AG09319 (cell line): ENCODE results near the gene AKAP12.

Experiments
- DNase-seq: peaks from one replicate; pipeline ENCODE4 v3.0.0-alpha.2; 2010; ENCODE audit warnings: low read depth; ENCODE audit errors: extremely low read depth
- CTCF ChIP-seq: IDR thresholded peaks from 2 replicates; pipeline ENCODE4 v1.5.1; 2011; ENCODE audit warnings: low read depth, mild to moderate bottlenecking, inconsistent platforms, low read length, moderate library complexity

Gene AKAP12

GRCh38 chr6:151385177-151385576 lies 145.4 kb downstream of the AKAP12 start:
- DNase-seq = no peak
- no peak for TF ChIP-seq CTCF

GRCh38 chr6:151387175-151387970 lies 147.6 kb downstream of the AKAP12 start:
- no peak for DNase-seq
- no peak for TF ChIP-seq CTCF

- no peak for DNase-seq
- TF ChIP-seq CTCF = no peak
Observed at GRCh38 chr6:151388236-151388635, 148.5 kb downstream of the AKAP12 start.

- no peak for TF ChIP-seq CTCF
- no peak for DNase-seq
Observed at GRCh38 chr6:151388997-151389617, 149.3 kb downstream of the AKAP12 start.

- DNase-seq = no peak
- TF ChIP-seq CTCF = no peak
Observed at GRCh38 chr6:151389618-151390275, 150.0 kb downstream of the AKAP12 start.

GRCh38 chr6:151390276-151390850 lies 150.6 kb downstream of the AKAP12 start:
- DNase-seq = peak; percentile 99
- no peak for TF ChIP-seq CTCF
